HEK293 (cell line): ENCODE data around the gene D2HGDH.

Source experiments
- CTCF ChIA-PET: fragments of 350-600 bp; formaldehyde crosslinking; extraction: SDS; loops from one replicate; lab custom pipeline; 2021; ENCODE audit warnings: antibody characterized with exemption; lab: Yijun Ruan, JAX
- POLR2A ChIA-PET: fragments of 300-600 bp; formaldehyde crosslinking; extraction: SDS; loops from one replicate; lab custom pipeline; 2020; ENCODE audit warnings: antibody characterized with exemption, inconsistent platforms; lab: Yijun Ruan, JAX
- H3K27ac ChIP-seq: fragments of 200-500 bp; sonication (Bioruptor generic); 2 replicates; pipeline ENCODE4 v1.5.1; 2014; ENCODE audit warnings: low read depth, low read length, control low read depth, inconsistent platforms; ENCODE audit errors: extremely low read depth
- H3K36me3 ChIP-seq, 2 experiments: fragments of 200-500 bp in 1 of 2; sonication (Bioruptor generic) in 1 of 2; 1 replicate in 1 of 2; 2 replicates in 1 of 2; pipeline ENCODE4 v1.5.1; 2014 to 2017; ENCODE audit warnings: inconsistent platforms in 2 of 2, low read length in 2 of 2; ENCODE audit not compliant: control insufficient read depth in 2 of 2, insufficient read depth in 1 of 2
- H3K4me1 ChIP-seq: fragments of 200-500 bp; sonication (Bioruptor generic); 2 replicates; pipeline ENCODE4 v1.5.1; 2014; ENCODE audit warnings: mild to moderate bottlenecking, low read length, inconsistent platforms; ENCODE audit not compliant: control insufficient read depth, insufficient read depth
- H3K4me3 ChIP-seq: 2 replicates; pipeline ENCODE4 v1.5.1; 2011; ENCODE audit warnings: low read depth, mild to moderate bottlenecking, control low read depth, low read length, moderate library complexity
- H3K9me3 ChIP-seq: fragments of 200-500 bp; sonication (Bioruptor generic); 2 replicates; pipeline ENCODE4 v1.5.1; 2014; ENCODE audit warnings: low read depth, low read length, inconsistent platforms; ENCODE audit not compliant: control insufficient read depth, insufficient read depth
- KLF7 ChIP-seq: fragments of 450-650 bp; formaldehyde crosslinking; IDR thresholded peaks from 2 replicates; pipeline ENCODE4 v1.5.1; 2016; ENCODE audit warnings: missing biosample characterization, missing genetic modification characterization, borderline replicate concordance
- SP7 ChIP-seq: fragments of 450-650 bp; formaldehyde crosslinking; IDR thresholded peaks from 2 replicates; pipeline ENCODE4 v1.5.1; 2016; ENCODE audit warnings: missing biosample characterization, missing genetic modification characterization
- TCF7L2 ChIP-seq: IDR thresholded peaks from 2 replicates; pipeline ENCODE4 v1.6.1; 2011; ENCODE audit warnings: low read depth, mild to moderate bottlenecking, inconsistent platforms, low read length, moderate library complexity, borderline replicate concordance
- ZBTB17 ChIP-seq: fragments of 450-650 bp; formaldehyde crosslinking; IDR thresholded peaks from 2 replicates; pipeline ENCODE4 v1.5.1; 2016; ENCODE audit warnings: missing biosample characterization, missing genetic modification characterization
- ZBTB7A ChIP-seq: fragments of 450-650 bp; formaldehyde crosslinking; IDR thresholded peaks from 2 replicates; pipeline ENCODE4 v1.5.1; 2016; ENCODE audit warnings: low read depth, missing biosample characterization, missing genetic modification characterization
- ZNF133 ChIP-seq: fragments of 450-650 bp; formaldehyde crosslinking; IDR thresholded peaks from 2 replicates; pipeline ENCODE4 v1.5.1; 2016; ENCODE audit warnings: missing biosample characterization, missing genetic modification characterization
- ZNF211 ChIP-seq: fragments of 450-650 bp; formaldehyde crosslinking; IDR thresholded peaks from 2 replicates; pipeline ENCODE4 v1.5.1; 2016; ENCODE audit warnings: low read depth, missing biosample characterization, missing genetic modification characterization
- ZNF324 ChIP-seq: fragments of 450-650 bp; formaldehyde crosslinking; IDR thresholded peaks from 2 replicates; pipeline ENCODE4 v1.5.1; 2016; ENCODE audit warnings: missing biosample characterization, missing genetic modification characterization
- ZNF510 ChIP-seq: fragments of 450-650 bp; formaldehyde crosslinking; IDR thresholded peaks from 2 replicates; pipeline ENCODE4 v1.5.1; 2018; ENCODE audit warnings: mild to moderate bottlenecking, missing genetic modification characterization, missing biosample characterization; ENCODE audit not compliant: insufficient replicate concordance
- ZNF558 ChIP-seq: fragments of 450-650 bp; formaldehyde crosslinking; IDR thresholded peaks from 2 replicates; pipeline ENCODE4 v1.5.1; 2016; ENCODE audit warnings: missing biosample characterization, missing genetic modification characterization
- ZNF610 ChIP-seq: fragments of 450-650 bp; formaldehyde crosslinking; IDR thresholded peaks from 2 replicates; pipeline ENCODE4 v1.5.1; 2016; ENCODE audit warnings: missing biosample characterization, missing genetic modification characterization, borderline replicate concordance
- ZNF701 ChIP-seq: fragments of 450-650 bp; formaldehyde crosslinking; IDR thresholded peaks from 2 replicates; pipeline ENCODE4 v1.5.1; 2016; ENCODE audit warnings: missing biosample characterization, missing genetic modification characterization
- ZNF791 ChIP-seq: fragments of 450-650 bp; formaldehyde crosslinking; IDR thresholded peaks from 2 replicates; pipeline ENCODE4 v1.5.1; 2016; ENCODE audit warnings: missing biosample characterization, missing genetic modification characterization
- ZNF837 ChIP-seq: fragments of 450-650 bp; formaldehyde crosslinking; IDR thresholded peaks from 2 replicates; pipeline ENCODE4 v1.5.1; 2016; ENCODE audit warnings: missing biosample characterization, missing genetic modification characterization
- ZSCAN4 ChIP-seq: fragments of 450-650 bp; formaldehyde crosslinking; IDR thresholded peaks from 2 replicates; pipeline ENCODE4 v1.5.1; 2017; ENCODE audit warnings: missing biosample characterization, missing genetic modification characterization
- ZXDB ChIP-seq: fragments of 450-650 bp; formaldehyde crosslinking; IDR thresholded peaks from 2 replicates; pipeline ENCODE4 v1.5.1; 2016; ENCODE audit warnings: missing biosample characterization, missing genetic modification characterization
- TF ChIP-seq, protein P1 (sequence below): fragments of 450-650 bp; formaldehyde crosslinking; IDR thresholded peaks from 2 replicates; pipeline ENCODE4 v1.5.1; 2016; ENCODE audit warnings: missing biosample characterization, missing genetic modification characterization
- TF ChIP-seq, protein P2 (sequence below): fragments of 450-650 bp; formaldehyde crosslinking; IDR thresholded peaks from 2 replicates; pipeline ENCODE4 v1.5.1; 2017; ENCODE audit warnings: missing biosample characterization, missing genetic modification characterization
- TF ChIP-seq, protein P3 (sequence below): fragments of 450-650 bp; IDR thresholded peaks from 2 replicates; pipeline ENCODE4 v1.5.1; 2018; ENCODE audit warnings: missing biosample characterization, mild to moderate bottlenecking, missing genetic modification characterization
- TF ChIP-seq, protein P4 (sequence below): fragments of 450-650 bp; formaldehyde crosslinking; IDR thresholded peaks from 2 replicates; pipeline ENCODE4 v1.5.1; 2016; ENCODE audit warnings: missing biosample characterization, missing genetic modification characterization
- TF ChIP-seq, protein P5 (sequence below): fragments of 450-650 bp; formaldehyde crosslinking; IDR thresholded peaks from 2 replicates; pipeline ENCODE4 v1.5.1; 2016; ENCODE audit warnings: missing biosample characterization, missing genetic modification characterization

Gene D2HGDH

GRCh38 chr2:241813644-241814392 lies 79.4 kb downstream of the D2HGDH start:
- POLR2A ChIA-PET = no interaction called here
- H3K9me3 ChIP-seq = no peaks in the 10 kb centered on the region
- no peak for TF ChIP-seq ZNF211 (tag by site-specific recombination)
- no peak for TF ChIP-seq ZNF558 (tag by site-specific recombination)
- TF ChIP-seq, protein P1, sequence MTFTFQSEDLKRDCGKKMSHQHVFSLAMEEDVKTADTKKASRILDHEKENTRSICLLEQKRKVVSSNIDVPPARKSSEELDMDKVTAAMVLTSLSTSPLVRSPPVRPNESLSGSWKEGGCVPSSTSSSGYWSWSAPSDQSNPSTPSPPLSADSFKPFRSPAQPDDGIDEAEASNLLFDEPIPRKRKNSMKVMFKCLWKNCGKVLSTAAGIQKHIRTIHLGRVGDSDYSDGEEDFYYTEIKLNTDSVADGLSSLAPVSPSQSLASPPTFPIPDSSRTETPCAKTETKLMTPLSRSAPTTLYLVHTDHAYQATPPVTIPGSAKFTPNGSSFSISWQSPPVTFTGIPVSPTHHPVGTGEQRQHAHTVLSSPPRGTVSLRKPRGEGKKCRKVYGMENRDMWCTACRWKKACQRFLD (tag by site-specific recombination) = no peak
- TF ChIP-seq, protein P2, sequence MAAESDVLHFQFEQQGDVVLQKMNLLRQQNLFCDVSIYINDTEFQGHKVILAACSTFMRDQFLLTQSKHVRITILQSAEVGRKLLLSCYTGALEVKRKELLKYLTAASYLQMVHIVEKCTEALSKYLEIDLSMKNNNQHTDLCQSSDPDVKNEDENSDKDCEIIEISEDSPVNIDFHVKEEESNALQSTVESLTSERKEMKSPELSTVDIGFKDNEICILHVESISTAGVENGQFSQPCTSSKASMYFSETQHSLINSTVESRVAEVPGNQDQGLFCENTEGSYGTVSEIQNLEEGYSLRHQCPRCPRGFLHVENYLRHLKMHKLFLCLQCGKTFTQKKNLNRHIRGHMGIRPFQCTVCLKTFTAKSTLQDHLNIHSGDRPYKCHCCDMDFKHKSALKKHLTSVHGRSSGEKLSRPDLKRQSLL (tag by site-specific recombination) = no peak
- no peak for TF ChIP-seq ZNF510 (tag by site-specific recombination)
- TF ChIP-seq ZBTB7A = no peak
- TF ChIP-seq ZXDB (tag by site-specific recombination) = no peak
- TF ChIP-seq ZNF610 (tag by site-specific recombination) = no peak
- TF ChIP-seq, protein P3, sequence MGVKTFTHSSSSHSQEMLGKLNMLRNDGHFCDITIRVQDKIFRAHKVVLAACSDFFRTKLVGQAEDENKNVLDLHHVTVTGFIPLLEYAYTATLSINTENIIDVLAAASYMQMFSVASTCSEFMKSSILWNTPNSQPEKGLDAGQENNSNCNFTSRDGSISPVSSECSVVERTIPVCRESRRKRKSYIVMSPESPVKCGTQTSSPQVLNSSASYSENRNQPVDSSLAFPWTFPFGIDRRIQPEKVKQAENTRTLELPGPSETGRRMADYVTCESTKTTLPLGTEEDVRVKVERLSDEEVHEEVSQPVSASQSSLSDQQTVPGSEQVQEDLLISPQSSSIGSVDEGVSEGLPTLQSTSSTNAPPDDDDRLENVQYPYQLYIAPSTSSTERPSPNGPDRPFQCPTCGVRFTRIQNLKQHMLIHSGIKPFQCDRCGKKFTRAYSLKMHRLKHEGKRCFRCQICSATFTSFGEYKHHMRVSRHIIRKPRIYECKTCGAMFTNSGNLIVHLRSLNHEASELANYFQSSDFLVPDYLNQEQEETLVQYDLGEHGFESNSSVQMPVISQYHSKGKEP = no peak
- no peak for TF ChIP-seq KLF7 (tag by site-specific recombination)
- no peak for TF ChIP-seq SP7
- no peak for TF ChIP-seq TCF7L2
- no peak for TF ChIP-seq ZNF791 (tag by site-specific recombination)
- TF ChIP-seq, all 188 proteins: peak for 0
- Histone ChIP-seq H3K4me1 (no peaks in the 10 kb centered on the region), H3K36me3 (no peaks in the 10 kb centered on the region), H3K27ac (no peak overlapping the region), H3K4me3 (no peak overlapping the region)
- CTCF ChIA-PET = no interaction called here

GRCh38 chr2:241814393-241814642 lies 79.9 kb downstream of the D2HGDH start:
- Histone ChIP-seq H3K27ac (no peak overlapping the region), H3K9me3 (no peaks in the 10 kb centered on the region), H3K4me1 (no peaks in the 10 kb centered on the region), H3K4me3 (no peak overlapping the region), H3K36me3 (no peaks in the 10 kb centered on the region)
- CTCF ChIA-PET = no interaction called here
- POLR2A ChIA-PET = no interaction called here
- TF ChIP-seq, protein P4, sequence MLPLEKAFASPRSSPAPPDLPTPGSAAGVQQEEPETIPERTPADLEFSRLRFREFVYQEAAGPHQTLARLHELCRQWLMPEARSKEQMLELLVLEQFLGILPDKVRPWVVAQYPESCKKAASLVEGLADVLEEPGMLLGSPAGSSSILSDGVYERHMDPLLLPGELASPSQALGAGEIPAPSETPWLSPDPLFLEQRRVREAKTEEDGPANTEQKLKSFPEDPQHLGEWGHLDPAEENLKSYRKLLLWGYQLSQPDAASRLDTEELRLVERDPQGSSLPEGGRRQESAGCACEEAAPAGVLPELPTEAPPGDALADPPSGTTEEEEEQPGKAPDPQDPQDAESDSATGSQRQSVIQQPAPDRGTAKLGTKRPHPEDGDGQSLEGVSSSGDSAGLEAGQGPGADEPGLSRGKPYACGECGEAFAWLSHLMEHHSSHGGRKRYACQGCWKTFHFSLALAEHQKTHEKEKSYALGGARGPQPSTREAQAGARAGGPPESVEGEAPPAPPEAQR (tag by site-specific recombination) = no peak
- TF ChIP-seq ZNF133 (tag by site-specific recombination) = no peak
- no peak for TF ChIP-seq ZNF837 (tag by site-specific recombination)
- TF ChIP-seq ZBTB17 (tag by site-specific recombination) = no peak
- no peak for TF ChIP-seq ZNF324 (tag by site-specific recombination)
- no peak for TF ChIP-seq ZSCAN4
- TF ChIP-seq, protein P5, sequence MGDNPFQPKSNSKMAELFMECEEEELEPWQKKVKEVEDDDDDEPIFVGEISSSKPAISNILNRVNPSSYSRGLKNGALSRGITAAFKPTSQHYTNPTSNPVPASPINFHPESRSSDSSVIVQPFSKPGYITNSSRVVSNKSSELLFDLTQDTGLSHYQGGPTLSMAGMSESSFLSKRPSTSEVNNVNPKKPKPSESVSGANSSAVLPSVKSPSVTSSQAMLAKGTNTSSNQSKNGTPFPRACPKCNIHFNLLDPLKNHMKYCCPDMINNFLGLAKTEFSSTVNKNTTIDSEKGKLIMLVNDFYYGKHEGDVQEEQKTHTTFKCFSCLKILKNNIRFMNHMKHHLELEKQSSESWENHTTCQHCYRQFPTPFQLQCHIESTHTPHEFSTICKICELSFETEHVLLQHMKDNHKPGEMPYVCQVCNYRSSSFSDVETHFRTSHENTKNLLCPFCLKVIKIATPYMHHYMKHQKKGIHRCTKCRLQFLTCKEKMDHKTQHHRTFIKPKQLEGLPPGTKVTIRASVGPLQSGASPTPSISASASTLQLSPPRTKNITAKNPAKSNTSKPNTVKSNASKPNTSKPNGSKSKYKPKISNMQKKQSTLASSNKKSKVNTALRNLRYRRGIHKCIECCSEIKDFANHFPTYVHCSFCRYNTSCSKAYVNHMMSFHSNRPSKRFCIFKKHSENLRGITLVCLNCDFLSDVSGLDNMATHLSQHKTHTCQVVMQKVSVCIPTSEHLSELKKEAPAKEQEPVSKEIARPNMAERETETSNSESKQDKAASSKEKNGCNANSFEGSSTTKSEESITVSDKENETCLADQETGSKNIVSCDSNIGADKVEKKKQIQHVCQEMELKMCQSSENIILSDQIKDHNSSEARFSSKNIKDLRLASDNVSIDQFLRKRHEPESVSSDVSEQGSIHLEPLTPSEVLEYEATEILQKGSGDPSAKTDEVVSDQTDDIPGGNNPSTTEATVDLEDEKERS (tag by site-specific recombination) = no peak
- TF ChIP-seq ZNF701 (tag by site-specific recombination) = no peak
